K562 (cell line): ENCODE results near the gene STX17. TPM values are rescaled to one million over a fixed set of nuclear protein-coding genes. Genes with fewer than 3 reads are reported as not detected.
A peak's percentile ranks its signal among the peaks of the same experiment; 100 is the strongest.

ENCODE experiments used
- ATAC-seq: fragments of 200-7000 bp; cut with Tn5 transposase; 3 replicates; pipeline ENCODE4 v1.9.1; 2020; ENCODE audit warnings: moderate library complexity
- BruUV-seq: library from RNA; stranded (reverse); fragments of 400-500 nt; replicated peaks from 2 replicates; lab custom pipeline; 2021; lab: Mats Ljungman, UMichigan
- CTCF ChIA-PET: fragments of 300-600 bp; formaldehyde crosslinking; extraction: SDS; loops from one replicate; lab custom pipeline; 2021; ENCODE audit warnings: low intra/inter-chr PET ratio; lab: Yijun Ruan, JAX
- POLR2A ChIA-PET: fragments of 300-600, 350-650 bp; sonication (Branson Sonifier 250); formaldehyde crosslinking; extraction: SDS; loops from one replicate; lab custom pipeline; 2021; ENCODE audit warnings: antibody characterized with exemption, inconsistent platforms; lab: Yijun Ruan, JAX
- DNase-seq, 4 experiments: peaks; one replicate each; pipeline versions ENCODE4 v3.0.0 to v3.0.0-alpha.2; 2011 to 2018; ENCODE audit warnings: low spot score in 3 of 4, mixed read lengths in 3 of 4; ENCODE audit errors: extremely low read depth in 1 of 4
- FAIRE-seq: peaks from 2 replicates; lab custom pipeline; 2011; peaks lifted over from hg19 to GRCh38; lab: Jason Lieb, UNC
- H2AFZ ChIP-seq: 2 replicates; pipeline ENCODE4 v1.6.0; 2011; ENCODE audit warnings: low read depth, low read length, control low read depth, inconsistent platforms
- H3K27ac ChIP-seq: fragments of 200-600 bp; 3 replicates; pipeline ENCODE4 v1.8.0; 2011; ENCODE audit warnings: low read depth, mild to moderate bottlenecking, control low read depth, inconsistent platforms, low read length, moderate library complexity, mixed read lengths; ENCODE audit errors: extremely low read depth
- H3K27me3 ChIP-seq, 2 experiments: fragments of 300-600 bp in 1 of 2; 2 replicates in 1 of 2; 3 replicates in 1 of 2; pipeline versions ENCODE4 v1.6.0 to v1.8.0; 2011; ENCODE audit warnings: inconsistent platforms in 2 of 2, low read length in 2 of 2, mild to moderate bottlenecking in 1 of 2, mixed read lengths in 1 of 2, moderate library complexity in 1 of 2; ENCODE audit not compliant: control insufficient read depth in 2 of 2, insufficient read depth in 2 of 2
- H3K36me3 ChIP-seq: fragments of 300-600 bp; 3 replicates; pipeline ENCODE4 v1.8.0; 2011; ENCODE audit warnings: mild to moderate bottlenecking, low read length, inconsistent platforms; ENCODE audit not compliant: control insufficient read depth, insufficient read depth
- H3K4me1 ChIP-seq, 2 experiments: fragments of 200-600 bp in 1 of 2; replicated peaks in 1 of 2; 2 replicates in 1 of 2; 3 replicates in 1 of 2; pipeline versions ENCODE4 v1.5.1 to v1.8.0; 2011; ENCODE audit warnings: inconsistent platforms in 2 of 2, low read length in 2 of 2, mild to moderate bottlenecking in 1 of 2, mixed read lengths in 1 of 2, moderate library complexity in 1 of 2; ENCODE audit not compliant: control insufficient read depth in 2 of 2, insufficient read depth in 2 of 2
- H3K4me2 ChIP-seq: 2 replicates; pipeline ENCODE4 v1.6.1; 2011; ENCODE audit warnings: low read length, control low read depth, inconsistent platforms, mixed read lengths; ENCODE audit not compliant: insufficient read depth
- H3K4me3 ChIP-seq: fragments of 200-600 bp; sonication (generic), shearing (Covaris generic); 2 replicates; pipeline ENCODE4 v1.5.1; 2016; ENCODE audit warnings: control low read depth, inconsistent platforms
- H3K79me2 ChIP-seq: fragments of 200-600 bp; 3 replicates; pipeline ENCODE4 v1.8.0; 2011; ENCODE audit warnings: low read length, inconsistent platforms; ENCODE audit not compliant: control insufficient read depth, insufficient read depth
- H3K9ac ChIP-seq, 2 experiments: 2 replicates each; pipeline versions ENCODE4 v1.6.0 to v1.6.1; 2011; ENCODE audit warnings: low read depth in 2 of 2, low read length in 2 of 2, control low read depth in 1 of 2, inconsistent platforms in 1 of 2, mild to moderate bottlenecking in 1 of 2, mixed read lengths in 1 of 2; ENCODE audit not compliant: insufficient read depth in 1 of 2
- H3K9me1 ChIP-seq: one replicate; pipeline ENCODE4 v1.6.0; 2011; ENCODE audit warnings: inconsistent platforms, mild to moderate bottlenecking, low read length, moderate library complexity; ENCODE audit not compliant: control insufficient read depth, insufficient read depth
- H3K9me3 ChIP-seq: replicated peaks from 2 replicates; pipeline ENCODE4 v1.5.1; 2011; ENCODE audit warnings: low read depth, low read length, inconsistent platforms; ENCODE audit not compliant: control insufficient read depth, insufficient read depth
- H4K20me1 ChIP-seq: replicated peaks from 2 replicates; pipeline ENCODE4 v1.6.1; 2011; ENCODE audit warnings: low read length, inconsistent platforms, mixed read lengths; ENCODE audit not compliant: control insufficient read depth, insufficient read depth
- CBX3 ChIP-seq, 2 experiments: IDR thresholded peaks; 1 replicate in 1 of 2; 2 replicates in 1 of 2; pipeline ENCODE4 v1.6.1; 2012; ENCODE audit warnings: inconsistent platforms in 2 of 2, low read length in 2 of 2, borderline replicate concordance in 1 of 2, control low read depth in 1 of 2
- EHMT2 ChIP-seq: fragments of 450-650 bp; IDR thresholded peaks from 2 replicates; pipeline ENCODE4 v1.6.1; 2018; ENCODE audit warnings: antibody characterized with exemption
- ETV1 ChIP-seq: fragments of 450-650 bp; conservative IDR thresholded peaks from 2 replicates; pipeline ENCODE4 v1.6.1; 2016; ENCODE audit warnings: missing genetic modification characterization, control low read depth, low read depth, missing compliant biosample characterization
- GABPB2 ChIP-seq: fragments of 250-450 bp; sonication (Bioruptor Pico); conservative IDR thresholded peaks from 2 replicates; pipeline ENCODE4 v1.5.1; 2021; ENCODE audit warnings: mild to moderate bottlenecking
- HDAC8 ChIP-seq: fragments of 450-650 bp; IDR thresholded peaks from 2 replicates; pipeline ENCODE4 v1.6.1; 2016; ENCODE audit warnings: mild to moderate bottlenecking, missing genetic modification characterization, moderate library complexity, missing compliant biosample characterization
- NEUROD1 ChIP-seq: fragments of 150-350 bp; IDR thresholded peaks from 2 replicates; pipeline ENCODE4 v1.6.1; 2014; ENCODE audit warnings: borderline replicate concordance, low read length, low read depth; ENCODE audit not compliant: partially characterized antibody
- RAD21 ChIP-seq, 2 experiments: fragments of 250-450 bp in 1 of 2; fragments of 450-650 bp in 1 of 2; sonication (Bioruptor Pico) in 1 of 2; formaldehyde crosslinking in 1 of 2; IDR thresholded peaks in 1 of 2; conservative IDR thresholded peaks in 1 of 2; 2 replicates each; pipeline versions ENCODE4 v1.4.0 to v1.8.0; 2020 to 2022; ENCODE audit warnings: mild to moderate bottlenecking in 2 of 2, moderate library complexity in 1 of 2
- REST ChIP-seq, 2 experiments: fragments of 450-650 bp; formaldehyde crosslinking in 1 of 2; IDR thresholded peaks; 2 replicates each; pipeline versions ENCODE4 v1.4.0 to v1.6.1; 2014 to 2020; ENCODE audit warnings: mild to moderate bottlenecking in 2 of 2, borderline replicate concordance in 1 of 2, low read depth in 1 of 2
- SNRNP70 ChIP-seq: fragments of 200-400 bp; formaldehyde crosslinking; optimal IDR thresholded peaks from 2 replicates; pipeline ENCODE3; 2017; ENCODE audit warnings: low read depth, low read length
- TRIM28 ChIP-seq: fragments of 450-650 bp; IDR thresholded peaks from 2 replicates; pipeline ENCODE4 v1.6.1; 2017
- WGBS: fragments of 100-300 bp; shearing (Covaris generic); methylation state at CpG from one replicate; pipeline ENCODE4 v1.1.6; 2016; ENCODE audit warnings: low coverage, mixed read lengths; ENCODE audit not compliant: insufficient coverage; ENCODE audit errors: missing lambda C conversion rate; 5-methylcytosine and 5-hydroxymethylcytosine counted together
- in situ Hi-C: fragments of 300-500 bp; cut with MboI; formaldehyde crosslinking; loops from 4 replicates; pipeline ENCODE4 v1.15.0; 2018; ENCODE audit warnings: inconsistent platforms, mixed read lengths
- intact Hi-C: fragments of 100-400 bp; cut with micrococcal nuclease; formaldehyde crosslinking; loops from 2 replicates; pipeline ENCODE4 v1.14.2; 2022
- polyA plus RNA-seq, 8 experiments: library from polyadenylated mRNA; depleted of rRNA in 4 of 8; stranded (reverse) in 5 of 8; unstranded in 3 of 8; fragments of >200 nt; fragmentation: Nextera tagmentation in 2 of 8; fragmentation: Illumina TruSeq in 1 of 8; extraction: Ambion mirVana in 2 of 8; extraction: Trizol in 1 of 8; gene quantifications; 2 replicates each; pipeline versions ENCODE4 v1.2.1 to v1.2.3, GENCODE V29; 2011 to 2014; ENCODE audit warnings: inconsistent platforms in 1 of 8, missing spikeins in 1 of 8
- total RNA-seq, 7 experiments: library from RNA; depleted of rRNA in 6 of 7; stranded (reverse); fragments of >200 nt in 6 of 7; fragmentation: Illumina TruSeq in 2 of 7; extraction: Trizol in 2 of 7; gene quantifications; 2 replicates each; pipeline versions ENCODE4 v1.2.1 to v1.2.3, GENCODE V29; 2011 to 2021; ENCODE audit warnings: low replicate concordance in 1 of 7

The STX17 gene
- total and polyA plus RNA-seq, 9 of the 15 experiments (the other 6 are each of a cell fraction or from before 2014, with no cell fraction given): 14.4 to 25.1 (median 19.0) TPM

- Histone ChIP-seq H2AFZ (no peak overlapping the region), H3K27ac (no peak overlapping the region), H3K79me2 (no peaks in the 10 kb centered on the region), H3K9ac (no peak overlapping the region), H4K20me1 (no peaks in the 10 kb centered on the region), H3K9me3 (peaks cover 6% of the 10 kb centered on the region; the same call in 1 of the 2 replicates), H3K27me3 (no peaks in the 10 kb centered on the region), H3K4me3 (no peak overlapping the region), H3K4me2 (no peak overlapping the region), H3K9me1 (no peaks in the 10 kb centered on the region), H3K4me1 (no peaks in the 10 kb centered on the region), H3K36me3 (peaks cover 54% of the 10 kb centered on the region)
- 10% methylated on average over 1 of the region's 1 CpG for WGBS
- in situ Hi-C loops: loop anchor here (10.0 to 25.0 kb wide), 2 partner anchors 749 to 826 kb away; no protein-coding TSS in a partner anchor
- CTCF ChIA-PET: interaction anchor here (0.7 to 3.1 kb wide), 3 partner anchors 25 to 827 kb away, joined by 3 to 18 read pairs (median 7); no protein-coding TSS in a partner anchor
- peak; percentile 68 for FAIRE-seq
- no TSS peak for BruUV-seq
- intact Hi-C loops: loop anchor here (1.0 to 5.0 kb wide), 4 partner anchors 186 to 829 kb away; no protein-coding TSS in a partner anchor
- peak; percentile 77; the same call in 2 of the 3 replicates for ATAC-seq
- DNase-seq: peak; percentile 48 to 74 (median 59)
- POLR2A ChIA-PET: interaction anchor here (0.9 kb wide), 1 partner anchor 11 kb away, joined by 3 read pairs; no protein-coding TSS in a partner anchor
- TF ChIP-seq EHMT2 (no peak), RAD21 (CRISPR knock-in tag; conservative IDR thresholded peaks at IDR 0.05 in 1 of 2, IDR thresholded peaks at IDR 0.05 in 1 of 2) (peak; percentile 83 to 90), CBX3 (IDR thresholded peaks at IDR 0.05; ENCODE audit: borderline replicate concordance in 1 of 2, low read length in 2 of 2) (0 out of 3 replicates have a peak, but pooled peaks of 1 of the 2 experiments have one; percentile 25), GABPB2 (CRISPR knock-in tag) (no peak), NEUROD1 (no peak), SNRNP70 (no peak), ETV1 (tag) (no peak), HDAC8 (tag) (no peak), TRIM28 (0 out of 2 replicates have a peak, but pooled peaks have one; percentile 29), REST (IDR thresholded peaks at IDR 0.05; ENCODE audit: borderline replicate concordance) (peak; percentile 71; the same call in 1 of the 2 replicates), REST (CRISPR knock-in tag; IDR thresholded peaks at IDR 0.05; ENCODE audit: low read depth) (no peak)
These were observed 104.7 kb downstream of the STX17 start for GRCh38 chr9:100011062-100011681.
